ENCODE measurements around the gene NUDT1.

NUDT1 gene

GRCh38 chr7:2241580-2242540, at the start of gene NUDT1, which contains the start of gene MRM2:
Gene NUDT1, plus strand, starts transcription at chr7:2242226. Its CDS starts 2,349 bp downstream, at chr7:2244575.
Gene MRM2, minus strand, starts transcription at chr7:2242205. Its CDS starts 36 bp downstream, at chr7:2242169.
- DNase-seq (ENCODE audit: low read depth): peak; percentile 52

GRCh38 chr7:2192831-2193534, 49.0 kb upstream of the NUDT1 start:
- DNase-seq (ENCODE audit: low read depth): no peak

- no peak for DNase-seq (ENCODE audit: low read depth)
Observed at GRCh38 chr7:2193575-2194305, 48.3 kb upstream of the NUDT1 start.

GRCh38 chr7:2195400-2196246, 46.4 kb upstream of the NUDT1 start:
- no peak for DNase-seq (ENCODE audit: low read depth)

- DNase-seq (ENCODE audit: low read depth): no peak
Observed at GRCh38 chr7:2196381-2197378, 45.3 kb upstream of the NUDT1 start.

- DNase-seq (ENCODE audit: low read depth): no peak
Observed at GRCh38 chr7:2197436-2198155, 44.4 kb upstream of the NUDT1 start.

- DNase-seq (ENCODE audit: low read depth): no peak
Observed at GRCh38 chr7:2198206-2198605, 43.8 kb upstream of the NUDT1 start.

- no peak for DNase-seq (ENCODE audit: low read depth)
Observed at GRCh38 chr7:2198760-2199159, 43.3 kb upstream of the NUDT1 start.

- no peak for DNase-seq (ENCODE audit: low read depth)
Observed at GRCh38 chr7:2199528-2199927, 42.5 kb upstream of the NUDT1 start.

GRCh38 chr7:2199956-2200583, 42.0 kb upstream of the NUDT1 start:
- no peak for DNase-seq (ENCODE audit: low read depth)

- no peak for DNase-seq (ENCODE audit: low read depth)
Observed at GRCh38 chr7:2200584-2200980, 41.4 kb upstream of the NUDT1 start.

GRCh38 chr7:2201128-2201527, 40.9 kb upstream of the NUDT1 start:
- no peak for DNase-seq (ENCODE audit: low read depth)

GRCh38 chr7:2201686-2202360, 40.2 kb upstream of the NUDT1 start:
- no peak for DNase-seq (ENCODE audit: low read depth)

- no peak for DNase-seq (ENCODE audit: low read depth)
Observed at GRCh38 chr7:2202361-2202761, 39.7 kb upstream of the NUDT1 start.

GRCh38 chr7:2202901-2203765, 38.9 kb upstream of the NUDT1 start:
- no peak for DNase-seq (ENCODE audit: low read depth)

GRCh38 chr7:2203766-2204300, 38.2 kb upstream of the NUDT1 start:
- no peak for DNase-seq (ENCODE audit: low read depth)

- no peak for DNase-seq (ENCODE audit: low read depth)
Observed at GRCh38 chr7:2204446-2204845, 37.6 kb upstream of the NUDT1 start.
